ENCODE measurements around the gene S1PR1. TPM values are rescaled to one million over a fixed set of nuclear protein-coding genes. Genes with fewer than 3 reads are reported as not detected.

S1PR1 gene
- total and polyA plus RNA-seq, 2 donors from 2014 or later = 14.2 to 51.6 TPM

GRCh38 chr1:101247404-101248287 lies 10.8 kb downstream of the S1PR1 start:
- no peak for TF ChIP-seq CTCF (IDR thresholded peaks at IDR 0.05; ENCODE audit: borderline replicate concordance, extremely low read depth, insufficient read depth)
- Histone ChIP-seq H3K9ac (ENCODE audit: low read length in 3 of 3) (no peak overlapping the region), H3K27ac (ENCODE audit: low read depth in 2 of 2, low read length in 2 of 2) (no peak overlapping the region), H3K27me3 (ENCODE audit: control insufficient read depth, insufficient read depth, low read length) (no peaks in the 10 kb centered on the region), H3K9me3 (ENCODE audit: control insufficient read depth in 2 of 3, insufficient read depth in 1 of 3, low read length in 3 of 3) (peaks cover 0 to 3% (median 0%) of the 10 kb centered on the region in 3 donors), H3K36me3 (ENCODE audit: control insufficient read depth in 2 of 3, insufficient read depth in 3 of 3, low read length in 3 of 3) (no peaks in the 10 kb centered on the region), H3K4me1 (ENCODE audit: control insufficient read depth in 2 of 3, insufficient read depth in 2 of 3, low read depth in 1 of 3, low read length in 3 of 3) (no peaks in the 10 kb centered on the region), H3K4me3 (ENCODE audit: low read length in 3 of 3) (no peak overlapping the region)
- intact Hi-C loops (cut with DNase I) = no loop called here
- FAIRE-seq (no peak), DNase-seq (no peak)

- Histone ChIP-seq H3K9me3 (ENCODE audit: control insufficient read depth in 2 of 3, insufficient read depth in 1 of 3, low read length in 3 of 3) (no peaks in the 10 kb centered on the region), H3K9ac (ENCODE audit: low read length in 3 of 3) (no peak overlapping the region), H3K4me1 (ENCODE audit: control insufficient read depth in 2 of 3, insufficient read depth in 2 of 3, low read depth in 1 of 3, low read length in 3 of 3) (no peaks in the 10 kb centered on the region), H3K27me3 (ENCODE audit: control insufficient read depth, insufficient read depth, low read length) (no peaks in the 10 kb centered on the region), H3K4me3 (ENCODE audit: low read length in 3 of 3) (no peak overlapping the region), H3K36me3 (ENCODE audit: control insufficient read depth in 2 of 3, insufficient read depth in 3 of 3, low read length in 3 of 3) (no peaks in the 10 kb centered on the region), H3K27ac (ENCODE audit: low read depth in 2 of 2, low read length in 2 of 2) (no peak overlapping the region)
- FAIRE-seq = no peak
- intact Hi-C loops (cut with DNase I) = no loop called here
- no peak for DNase-seq
- no peak for TF ChIP-seq CTCF (IDR thresholded peaks at IDR 0.05; ENCODE audit: borderline replicate concordance, extremely low read depth, insufficient read depth)
Measured at GRCh38 chr1:101250222-101250621, 13.4 kb downstream of the S1PR1 start.

GRCh38 chr1:101250656-101251272 lies 13.9 kb downstream of the S1PR1 start:
- Histone ChIP-seq H3K4me1 (ENCODE audit: control insufficient read depth in 2 of 3, insufficient read depth in 2 of 3, low read depth in 1 of 3, low read length in 3 of 3) (no peaks in the 10 kb centered on the region), H3K36me3 (ENCODE audit: control insufficient read depth in 2 of 3, insufficient read depth in 3 of 3, low read length in 3 of 3) (no peaks in the 10 kb centered on the region), H3K9me3 (ENCODE audit: control insufficient read depth in 2 of 3, insufficient read depth in 1 of 3, low read length in 3 of 3) (no peaks in the 10 kb centered on the region), H3K4me3 (ENCODE audit: low read length in 3 of 3) (no peak overlapping the region), H3K27me3 (ENCODE audit: control insufficient read depth, insufficient read depth, low read length) (no peaks in the 10 kb centered on the region), H3K9ac (ENCODE audit: low read length in 3 of 3) (no peak overlapping the region), H3K27ac (ENCODE audit: low read depth in 2 of 2, low read length in 2 of 2) (no peak overlapping the region)
- FAIRE-seq (no peak), DNase-seq (peak in 2 of 5 donors; percentile 39 to 62)
- intact Hi-C loops (cut with DNase I) = no loop called here
- TF ChIP-seq CTCF (IDR thresholded peaks at IDR 0.05; ENCODE audit: borderline replicate concordance, extremely low read depth, insufficient read depth) = no peak

Measured in kidney (tissue), 14 donors.